K562 (cell line): ENCODE data around the gene CEND1. TPM values are rescaled to one million over a fixed set of nuclear protein-coding genes. Genes with fewer than 3 reads are reported as not detected.

Experiments used
- AFF4 ChIP-seq: sonication (generic); formaldehyde crosslinking; IDR thresholded peaks from 2 replicates; pipeline ENCODE4 v1.8.0; 2023; ENCODE audit warnings: mild to moderate bottlenecking, missing genetic modification reagents
- ATF4 ChIP-seq: fragments of 450-650 bp; formaldehyde crosslinking; IDR thresholded peaks from 2 replicates; pipeline ENCODE4 v1.4.0; 2022; ENCODE audit warnings: mild to moderate bottlenecking, moderate library complexity
- CEBPB ChIP-seq: fragments of 450-650 bp; IDR thresholded peaks from 2 replicates; pipeline ENCODE4 v1.6.1; 2016; ENCODE audit warnings: missing genetic modification characterization, missing compliant biosample characterization
- ETV1 ChIP-seq: fragments of 450-650 bp; conservative IDR thresholded peaks from 2 replicates; pipeline ENCODE4 v1.6.1; 2016; ENCODE audit warnings: missing genetic modification characterization, control low read depth, low read depth, missing compliant biosample characterization
- FOXK1 ChIP-seq: sonication (generic); formaldehyde crosslinking; IDR thresholded peaks from 2 replicates; pipeline ENCODE4 v1.8.0; 2022; ENCODE audit warnings: missing genetic modification reagents, mild to moderate bottlenecking, borderline replicate concordance
- PATZ1 ChIP-seq: fragments of 250-450 bp; sonication (Bioruptor Pico); IDR thresholded peaks from 2 replicates; pipeline ENCODE4 v1.5.0; 2020; ENCODE audit warnings: mild to moderate bottlenecking, borderline replicate concordance
- POLR2A ChIP-seq: fragments of 450-650 bp; conservative IDR thresholded peaks from 2 replicates; pipeline ENCODE4 v1.6.1; 2016
- RBM15 ChIP-seq: fragments of 200-400 bp; formaldehyde crosslinking; IDR thresholded peaks from 2 replicates; pipeline ENCODE4 v1.6.1; 2018; ENCODE audit warnings: mild to moderate bottlenecking, low read length, moderate library complexity; ENCODE audit not compliant: insufficient read depth
- REST ChIP-seq, 2 experiments: fragments of 450-650 bp; formaldehyde crosslinking in 1 of 2; IDR thresholded peaks; 2 replicates each; pipeline versions ENCODE4 v1.4.0 to v1.6.1; 2014 to 2020; ENCODE audit warnings: mild to moderate bottlenecking in 2 of 2, borderline replicate concordance in 1 of 2, low read depth in 1 of 2
- SNRNP70 ChIP-seq: fragments of 200-400 bp; formaldehyde crosslinking; optimal IDR thresholded peaks from 2 replicates; pipeline ENCODE3; 2017; ENCODE audit warnings: low read depth, low read length
- ZNF3 ChIP-seq: fragments of 250-450 bp; sonication (Bioruptor Pico); IDR thresholded peaks from 2 replicates; pipeline ENCODE4 v1.5.0; 2021; ENCODE audit warnings: mild to moderate bottlenecking, moderate library complexity
- polyA plus RNA-seq, 8 experiments: library from polyadenylated mRNA; depleted of rRNA in 4 of 8; stranded (reverse) in 5 of 8; unstranded in 3 of 8; fragments of >200 nt; fragmentation: Nextera tagmentation in 2 of 8; fragmentation: Illumina TruSeq in 1 of 8; extraction: Ambion mirVana in 2 of 8; extraction: Trizol in 1 of 8; gene quantifications; 2 replicates each; pipeline versions ENCODE4 v1.2.1 to v1.2.3, GENCODE V29; 2011 to 2014; ENCODE audit warnings: inconsistent platforms in 1 of 8, missing spikeins in 1 of 8
- total RNA-seq, 7 experiments: library from RNA; depleted of rRNA in 6 of 7; stranded (reverse); fragments of >200 nt in 6 of 7; fragmentation: Illumina TruSeq in 2 of 7; extraction: Trizol in 2 of 7; gene quantifications; 2 replicates each; pipeline versions ENCODE4 v1.2.1 to v1.2.3, GENCODE V29; 2011 to 2021; ENCODE audit warnings: low replicate concordance in 1 of 7

The CEND1 gene
- total and polyA plus RNA-seq, 9 of the 15 experiments (the other 6 are each of a cell fraction or from before 2014, with no cell fraction given), result 0.13 to 0.18 (median 0.16) TPM; not detected in 6

- TF ChIP-seq AFF4 (CRISPR knock-in tag) (no peak), REST (IDR thresholded peaks at IDR 0.05; ENCODE audit: borderline replicate concordance) (peak; percentile 86), REST (CRISPR knock-in tag; IDR thresholded peaks at IDR 0.05; ENCODE audit: low read depth) (no peak), CEBPB (peak; percentile 58), FOXK1 (CRISPR knock-in tag) (no peak), ATF4 (CRISPR knock-in tag) (no peak), RBM15 (no peak), POLR2A (peak; percentile 82), ZNF3 (CRISPR knock-in tag) (no peak), PATZ1 (CRISPR knock-in tag) (no peak), ETV1 (no peak), SNRNP70 (no peak)
Observed at GRCh38 chr11:777288-778255, 12.3 kb downstream of the CEND1 start, which contains the start of gene GATD1 (continued).
